Ascending aorta (tissue), 2 donors: ENCODE data around the gene ZFP1. TPM values are rescaled to one million over a fixed set of nuclear protein-coding genes. Genes with fewer than 3 reads are reported as not detected.

Experiments used
- DNase-seq, 2 donors: peaks; one replicate each; pipeline ENCODE4 v3.0.0-alpha.2; 2019; ENCODE audit warnings: low spot score in 2 of 2
- H3K27ac ChIP-seq, 2 donors: fragments of 200-600 bp; sonication (generic); one replicate each; pipeline ENCODE4 v1.5.1; 2016 to 2017; ENCODE audit warnings: mild to moderate bottlenecking in 1 of 2
- H3K27me3 ChIP-seq: fragments of 200-600 bp; sonication (generic); one replicate; pipeline ENCODE4 v1.5.1; 2017
- H3K36me3 ChIP-seq, 2 donors: fragments of 200-600 bp; sonication (generic); one replicate each; pipeline ENCODE4 v1.5.1; 2016
- H3K4me1 ChIP-seq, 2 donors: fragments of 200-600 bp; sonication (generic); one replicate each; pipeline ENCODE4 v1.5.1; 2016 to 2017; ENCODE audit warnings: mild to moderate bottlenecking in 1 of 2
- H3K4me3 ChIP-seq, 2 donors: fragments of 200-600 bp; sonication (generic); one replicate each; pipeline ENCODE4 v1.5.1; 2016 to 2017; ENCODE audit warnings: mild to moderate bottlenecking in 1 of 2
- H3K9me3 ChIP-seq, 2 donors: fragments of 200-600 bp; sonication (generic); one replicate each; pipeline ENCODE4 v1.5.1; 2016
- intact Hi-C: fragments of 100-400 bp; cut with DNase I; formaldehyde crosslinking; loops from one replicate; pipeline ENCODE4 v1.15.1; 2023
- total RNA-seq: library from RNA; depleted of rRNA; stranded (reverse); fragments of >200 nt; gene quantifications from one replicate; pipeline ENCODE4 v1.1.0, GENCODE V29; 2016
- TF ChIP-seq, protein P1 (sequence below), 3 experiments: fragments of 200-600 bp in 2 of 3; fragments of 450-650 bp in 1 of 3; sonication (generic) in 2 of 3; IDR thresholded peaks; one replicate each; pipeline ENCODE4 v1.5.1; 2016 to 2019; ENCODE audit warnings: antibody characterized with exemption in 3 of 3, mild to moderate bottlenecking in 1 of 3, moderate library complexity in 1 of 3

Gene ZFP1
- total RNA-seq, 1 donor from 2014 or later, result 6.8 TPM

DNA sequence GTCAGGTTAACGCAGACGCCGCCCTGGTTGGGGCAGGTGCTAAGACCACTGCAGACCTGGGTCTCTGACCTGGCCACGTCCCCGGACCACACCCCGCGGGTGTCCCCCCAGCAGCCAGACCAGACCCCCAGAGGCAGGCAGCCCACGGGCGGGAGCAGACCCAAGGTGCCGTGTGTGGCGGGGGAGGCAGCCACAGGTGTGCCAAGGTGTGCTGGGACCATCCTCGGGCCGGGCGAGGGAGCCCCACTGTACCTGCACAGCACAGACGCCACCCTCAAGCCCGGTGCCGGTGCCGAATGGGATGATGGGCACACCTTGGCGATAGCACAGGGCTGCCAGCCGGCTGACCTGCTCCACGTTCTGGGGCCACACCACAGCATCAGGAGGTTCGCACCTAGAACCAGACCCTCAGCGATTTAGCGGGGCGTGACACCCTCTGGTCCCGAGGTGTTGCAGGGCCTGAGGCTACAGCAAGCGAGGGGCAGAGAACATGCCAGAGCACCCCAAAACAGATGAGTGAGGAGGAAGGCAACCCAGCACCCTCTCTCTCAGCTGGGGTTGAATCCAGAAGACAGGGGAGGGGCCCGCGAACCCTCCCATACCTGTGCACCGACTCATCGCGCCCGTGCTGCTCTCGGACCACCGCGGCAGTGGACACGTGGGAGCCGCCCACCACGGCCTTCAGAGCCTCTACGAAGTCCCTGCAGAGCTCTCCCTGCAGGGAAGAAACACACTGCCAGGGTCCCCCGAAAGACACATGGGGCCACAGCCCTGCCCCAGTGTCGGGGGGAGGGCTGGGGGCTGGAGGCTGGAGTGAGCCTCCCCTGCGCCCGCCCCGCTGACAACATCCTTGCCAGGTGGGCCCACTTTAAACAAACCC, 33.1 kb upstream of the ZFP1 start:
- H3K4me3 ChIP-seq, result peak overlapping the region in 1 of 2 donors; percentile 58
- H3K36me3 ChIP-seq, result peaks cover 0 to 3% of the 10 kb centered on the region in 2 donors
- DNase-seq, result no peak
- intact Hi-C loops, result loop anchor here (10.0 kb wide), 1 partner anchor 410 kb away; the partner anchor contains the start of gene MLKL
- peaks cover 2 to 23% of the 10 kb centered on the region in 2 donors for H3K4me1 ChIP-seq
- no peaks in the 10 kb centered on the region for H3K27me3 ChIP-seq
- H3K27ac ChIP-seq, result no peak overlapping the region
- TF ChIP-seq, protein P1, sequence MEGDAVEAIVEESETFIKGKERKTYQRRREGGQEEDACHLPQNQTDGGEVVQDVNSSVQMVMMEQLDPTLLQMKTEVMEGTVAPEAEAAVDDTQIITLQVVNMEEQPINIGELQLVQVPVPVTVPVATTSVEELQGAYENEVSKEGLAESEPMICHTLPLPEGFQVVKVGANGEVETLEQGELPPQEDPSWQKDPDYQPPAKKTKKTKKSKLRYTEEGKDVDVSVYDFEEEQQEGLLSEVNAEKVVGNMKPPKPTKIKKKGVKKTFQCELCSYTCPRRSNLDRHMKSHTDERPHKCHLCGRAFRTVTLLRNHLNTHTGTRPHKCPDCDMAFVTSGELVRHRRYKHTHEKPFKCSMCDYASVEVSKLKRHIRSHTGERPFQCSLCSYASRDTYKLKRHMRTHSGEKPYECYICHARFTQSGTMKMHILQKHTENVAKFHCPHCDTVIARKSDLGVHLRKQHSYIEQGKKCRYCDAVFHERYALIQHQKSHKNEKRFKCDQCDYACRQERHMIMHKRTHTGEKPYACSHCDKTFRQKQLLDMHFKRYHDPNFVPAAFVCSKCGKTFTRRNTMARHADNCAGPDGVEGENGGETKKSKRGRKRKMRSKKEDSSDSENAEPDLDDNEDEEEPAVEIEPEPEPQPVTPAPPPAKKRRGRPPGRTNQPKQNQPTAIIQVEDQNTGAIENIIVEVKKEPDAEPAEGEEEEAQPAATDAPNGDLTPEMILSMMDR (IDR thresholded peaks at IDR 0.05), result no peak
- H3K9me3 ChIP-seq, result no peaks in the 10 kb centered on the region

DNA sequence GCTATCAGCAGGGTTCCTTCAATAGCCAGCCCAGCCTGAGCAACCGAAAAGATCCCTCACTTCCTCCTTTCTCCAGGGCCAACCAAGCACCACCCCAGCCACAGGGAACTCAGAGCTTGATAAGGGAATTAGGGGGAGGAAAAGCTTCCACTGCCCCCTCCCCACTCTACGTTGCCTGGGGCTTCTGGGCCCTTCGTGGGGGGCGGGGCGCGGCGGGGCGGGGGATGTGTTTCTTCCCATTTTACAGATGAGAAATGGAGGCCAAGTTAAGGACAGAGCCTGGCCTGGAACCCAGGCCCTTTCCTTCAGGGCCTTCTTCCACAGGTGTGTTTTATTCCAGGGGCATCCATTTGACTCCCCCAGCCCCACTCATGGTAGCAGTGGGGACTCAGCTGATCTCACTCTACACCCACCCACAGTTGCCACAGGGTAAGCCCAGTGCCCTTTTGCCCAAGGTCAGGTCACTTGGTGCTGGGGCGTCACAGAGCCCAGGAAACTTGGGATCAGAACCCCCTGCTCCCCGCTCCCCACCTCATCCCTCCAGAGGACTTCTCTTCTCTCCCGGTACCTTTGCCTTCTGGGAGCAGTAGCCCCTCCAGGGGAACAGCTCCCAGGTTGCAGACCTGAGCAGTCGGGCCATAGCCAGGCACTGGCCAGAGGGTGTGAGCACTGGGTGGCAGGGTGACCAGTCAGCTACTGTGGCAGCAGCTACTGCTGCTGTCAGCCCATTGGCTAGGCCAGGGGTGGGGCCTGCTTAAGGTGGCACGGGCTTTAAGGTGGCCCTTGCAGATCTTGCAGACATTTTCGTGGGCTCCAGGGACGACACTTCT, 32.0 kb upstream of the ZFP1 start, which contains the start of gene LDHD:
Gene LDHD, minus strand, starts transcription at position 700 of the 830 bp plus-strand sequence. Its CDS starts 60 bp downstream, at position 640.
- H3K27me3 ChIP-seq, result no peaks in the 10 kb centered on the region
- peak within 1 kb of the TSS; percentile 49 to 58 for H3K4me3 ChIP-seq
- H3K27ac ChIP-seq, result peak within 1 kb of the TSS; percentile 28 to 54
- peaks cover 0 to 16% of the 10 kb centered on the region in 2 donors for H3K4me1 ChIP-seq
- H3K9me3 ChIP-seq, result peaks cover 0 to 3% of the 10 kb centered on the region in 2 donors
- intact Hi-C loops, result loop anchor here (2.0 to 10.0 kb wide), 2 partner anchors 33 to 411 kb away; partner anchors contain the start of genes MLKL and ZFP1
- peak; percentile 55 to 95 for DNase-seq
- H3K36me3 ChIP-seq, result peaks cover 0 to 3% of the 10 kb centered on the region in 2 donors
- TF ChIP-seq, protein P1 (IDR thresholded peaks at IDR 0.05), result no peak

DNA sequence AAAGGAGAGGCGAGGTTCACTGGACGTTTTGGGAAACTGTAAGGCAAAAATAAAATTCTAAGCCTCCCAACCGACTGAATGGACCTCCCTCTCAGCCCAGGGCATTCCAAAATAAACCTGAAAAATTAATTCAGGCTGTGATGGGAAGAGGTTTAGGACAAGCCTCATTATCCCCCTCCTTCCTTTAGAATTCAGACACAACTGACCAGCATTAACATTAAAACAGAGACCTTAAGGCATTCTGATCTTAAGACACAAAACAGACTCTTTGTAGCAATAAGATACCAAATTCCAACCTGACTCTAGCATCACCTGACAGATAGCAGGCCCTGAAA, 31.4 kb upstream of the ZFP1 start:
- Histone ChIP-seq H3K4me1 (peaks cover 0 to 13% of the 10 kb centered on the region in 2 donors), H3K27ac (no peak overlapping the region), H3K36me3 (peaks cover 0 to 3% of the 10 kb centered on the region in 2 donors), H3K4me3 (peak overlapping the region in 1 of 2 donors; percentile 58), H3K9me3 (peaks cover under 1 to 9% of the 10 kb centered on the region in 2 donors), H3K27me3 (no peaks in the 10 kb centered on the region)
- no peak for DNase-seq
- intact Hi-C loops, result loop anchor here (2.0 to 10.0 kb wide), 2 partner anchors 32 to 412 kb away; partner anchors contain the start of genes MLKL and ZFP1
- TF ChIP-seq, protein P1 (IDR thresholded peaks at IDR 0.05), result no peak

DNA sequence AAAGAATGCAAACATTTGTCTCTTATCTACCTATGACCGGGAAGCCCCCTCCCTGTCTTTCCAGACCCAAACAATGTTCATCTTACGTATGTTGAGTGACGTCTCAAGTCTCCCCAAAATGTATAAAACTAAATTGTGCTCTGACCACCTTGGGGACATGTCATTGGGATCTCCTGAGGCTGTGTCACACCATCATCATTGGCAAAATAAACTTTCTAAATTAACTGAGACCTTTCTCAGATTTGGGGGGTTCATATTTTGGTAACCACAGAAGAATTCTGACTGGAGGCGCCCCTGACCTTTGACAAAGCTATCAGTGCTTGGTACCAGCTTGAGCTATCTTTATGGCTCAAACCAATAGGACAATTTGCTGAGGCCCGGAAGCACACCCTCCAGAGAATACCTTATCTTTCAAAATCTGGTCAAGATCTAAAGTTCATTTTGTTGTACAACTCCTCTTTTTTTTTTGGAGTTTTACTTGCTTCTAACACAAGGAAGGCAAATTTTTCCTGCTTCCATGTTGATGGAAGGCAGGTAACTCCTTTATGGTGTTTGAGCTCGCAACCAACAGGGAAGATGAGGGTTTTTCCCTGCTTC, 29.3 kb upstream of the ZFP1 start:
- H3K27ac ChIP-seq, result no peak overlapping the region
- no peak overlapping the region for H3K4me3 ChIP-seq
- no peaks in the 10 kb centered on the region for H3K27me3 ChIP-seq
- no peaks in the 10 kb centered on the region for H3K36me3 ChIP-seq
- no peak for DNase-seq
- intact Hi-C loops, result loop anchor here (10.0 kb wide), 1 partner anchor 414 kb away; the partner anchor contains the start of gene MLKL
- TF ChIP-seq, protein P1 (IDR thresholded peaks at IDR 0.05), result no peak
- H3K9me3 ChIP-seq, result peaks cover 6 to 19% of the 10 kb centered on the region in 2 donors
- peaks cover 0 to 13% of the 10 kb centered on the region in 2 donors for H3K4me1 ChIP-seq

DNA sequence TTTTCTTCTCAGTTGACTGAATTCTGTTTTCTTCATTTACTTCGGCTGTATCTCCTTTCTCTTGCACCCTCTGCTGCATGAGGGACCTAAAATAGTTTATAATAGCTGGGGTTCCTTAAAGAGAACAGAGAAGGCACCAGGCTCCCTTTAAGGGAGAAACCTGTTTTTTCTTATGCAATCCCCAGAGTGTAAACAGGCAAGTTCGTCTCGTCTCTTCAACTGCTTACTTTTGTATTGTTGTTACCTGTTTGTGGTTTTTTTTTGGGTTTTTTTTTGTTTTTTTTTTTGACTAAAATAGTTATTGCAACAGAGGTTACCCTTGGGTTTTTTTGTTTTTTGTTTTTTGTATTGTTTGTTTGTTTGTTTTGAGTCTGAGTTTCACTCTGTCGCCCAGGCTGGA, 28.1 kb upstream of the ZFP1 start:
- H3K36me3 ChIP-seq, result no peaks in the 10 kb centered on the region
- peaks cover 0 to 10% of the 10 kb centered on the region in 2 donors for H3K4me1 ChIP-seq
- no peak for DNase-seq
- H3K4me3 ChIP-seq, result no peak overlapping the region
- TF ChIP-seq, protein P1 (IDR thresholded peaks at IDR 0.05), result no peak
- H3K9me3 ChIP-seq, result peaks cover 6 to 19% of the 10 kb centered on the region in 2 donors
- no peak overlapping the region for H3K27ac ChIP-seq
- H3K27me3 ChIP-seq, result no peaks in the 10 kb centered on the region
- intact Hi-C loops, result no loop called here
